Measurements from ENCODE around the gene PAPPA. TPM values are rescaled to one million over a fixed set of nuclear protein-coding genes. Genes with fewer than 3 reads are reported as not detected.

Gene PAPPA
- total RNA-seq, 2 experiments from 2014 or later: not detected

- H3K27me3 Mint-ChIP-seq: no peaks in the 10 kb centered on the region
Observed at GRCh38 chr9:116234081-116234480, 80.5 kb downstream of the PAPPA start.

GRCh38 chr9:116236979-116237378 lies 83.4 kb downstream of the PAPPA start:
- ChIA-PET POLR2A (no interaction called here), CTCF (no interaction called here)
- no peaks in the 10 kb centered on the region for H3K27me3 Mint-ChIP-seq
- DNase-seq: no peak
- no peak overlapping the region for H3K4me3 Mint-ChIP-seq
- no peaks in the 10 kb centered on the region for H3K4me1 Mint-ChIP-seq (ENCODE audit: low read depth)
- H3K36me3 Mint-ChIP-seq (ENCODE audit: low read depth): no peaks in the 10 kb centered on the region
- no peak for ATAC-seq
- H3K27ac Mint-ChIP-seq: no peak overlapping the region
- intact Hi-C loops (cut with micrococcal nuclease): no loop called here
- no peaks in the 10 kb centered on the region for H3K9me3 Mint-ChIP-seq
- no peak for TF ChIP-seq CTCF (IDR thresholded peaks at IDR 0.05)

More at GRCh38 chr9:116234081-116234480, 80.5 kb downstream of the PAPPA start:
- intact Hi-C loops (cut with micrococcal nuclease): no loop called here
- Mint-ChIP-seq H3K27ac (no peak overlapping the region), H3K36me3 (ENCODE audit: low read depth) (no peaks in the 10 kb centered on the region), H3K9me3 (no peaks in the 10 kb centered on the region), H3K4me3 (no peak overlapping the region), H3K4me1 (ENCODE audit: low read depth) (no peaks in the 10 kb centered on the region)
- ChIA-PET CTCF (no interaction called here), POLR2A (no interaction called here)
- ATAC-seq (no peak), DNase-seq (no peak)
- TF ChIP-seq CTCF (IDR thresholded peaks at IDR 0.05): no peak

- H3K27ac Mint-ChIP-seq: no peak overlapping the region
- no peaks in the 10 kb centered on the region for H3K4me1 Mint-ChIP-seq (ENCODE audit: low read depth)
- DNase-seq: no peak
Observed at GRCh38 chr9:116237456-116237855, 83.9 kb downstream of the PAPPA start.

GRCh38 chr9:116238225-116238624 lies 84.6 kb downstream of the PAPPA start:
- CTCF ChIA-PET: no interaction called here
- DNase-seq: no peak
- Mint-ChIP-seq H3K27me3 (no peaks in the 10 kb centered on the region), H3K36me3 (ENCODE audit: low read depth) (no peaks in the 10 kb centered on the region), H3K4me3 (no peak overlapping the region), H3K4me1 (ENCODE audit: low read depth) (no peaks in the 10 kb centered on the region), H3K27ac (no peak overlapping the region), H3K9me3 (no peaks in the 10 kb centered on the region)
- intact Hi-C loops (cut with micrococcal nuclease): no loop called here
- ATAC-seq: no peak
- no peak for TF ChIP-seq CTCF (IDR thresholded peaks at IDR 0.05)
- POLR2A ChIA-PET: no interaction called here

More at GRCh38 chr9:116237456-116237855, 83.9 kb downstream of the PAPPA start:
- Mint-ChIP-seq H3K4me3 (no peak overlapping the region), H3K27me3 (no peaks in the 10 kb centered on the region), H3K9me3 (no peaks in the 10 kb centered on the region), H3K36me3 (ENCODE audit: low read depth) (no peaks in the 10 kb centered on the region)
- ChIA-PET CTCF (no interaction called here), POLR2A (no interaction called here)
- no peak for ATAC-seq
- TF ChIP-seq CTCF (IDR thresholded peaks at IDR 0.05): no peak
- intact Hi-C loops (cut with micrococcal nuclease): no loop called here

- Mint-ChIP-seq H3K9me3 (no peaks in the 10 kb centered on the region), H3K4me3 (no peak overlapping the region), H3K27ac (no peak overlapping the region), H3K27me3 (no peaks in the 10 kb centered on the region), H3K4me1 (ENCODE audit: low read depth) (no peaks in the 10 kb centered on the region), H3K36me3 (ENCODE audit: low read depth) (no peaks in the 10 kb centered on the region)
- ChIA-PET POLR2A (no interaction called here), CTCF (no interaction called here)
- intact Hi-C loops (cut with micrococcal nuclease): no loop called here
- no peak for TF ChIP-seq CTCF (IDR thresholded peaks at IDR 0.05)
- DNase-seq: no peak
- no peak for ATAC-seq
Observed at GRCh38 chr9:116238776-116239340, 85.3 kb downstream of the PAPPA start.
